HG03039 (cell line): Measurements from ENCODE around the gene NRG2.

ENCODE experiments used
- ATAC-seq: cut with Tn5 transposase; IDR thresholded peaks from one replicate; pipeline ENCODE4 v1.9.1; 2021; ENCODE audit warnings: mild to moderate bottlenecking, moderate library complexity; ENCODE audit not compliant: unreplicated experiment

NRG2 gene

DNA sequence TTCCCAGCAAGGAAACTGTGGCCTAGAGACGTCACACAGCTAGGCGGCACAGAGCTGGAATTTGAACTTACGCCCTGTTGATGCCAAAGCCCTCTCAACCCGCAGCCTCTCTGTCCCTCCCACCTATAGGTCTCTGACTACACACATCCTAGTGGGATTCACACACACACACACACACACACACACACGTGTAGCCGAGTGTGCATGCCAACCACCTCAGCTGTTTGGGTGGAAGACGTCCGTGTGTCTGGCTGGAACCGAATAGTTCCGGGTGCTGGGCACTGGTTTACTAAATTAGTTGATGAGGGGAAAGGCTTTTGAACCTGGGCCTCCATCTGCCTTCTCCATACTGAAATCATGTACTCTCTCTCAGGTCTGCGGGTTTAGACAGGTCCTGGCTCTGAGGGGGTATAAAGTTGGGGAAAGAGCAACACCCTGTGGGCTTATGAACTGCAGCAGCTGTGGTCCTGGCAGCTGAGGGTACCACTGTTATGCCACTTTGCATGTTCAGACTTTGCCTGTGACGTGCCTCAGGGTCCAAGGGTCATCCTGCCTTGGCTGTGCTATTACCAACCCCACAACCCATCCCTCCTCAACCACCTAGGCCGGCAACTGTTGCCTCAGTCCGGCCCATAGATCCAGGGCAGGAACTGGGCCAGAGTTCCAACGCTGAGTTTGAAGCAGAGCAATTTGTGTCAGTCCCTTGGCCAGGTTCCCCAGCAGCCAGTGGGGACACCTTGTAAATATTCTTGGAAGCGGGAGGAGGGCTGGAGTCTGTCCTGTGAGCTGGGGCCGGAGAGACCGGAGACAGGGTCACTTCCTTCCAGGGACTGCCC is 197.0 kb downstream of the NRG2 start:
- no peak for ATAC-seq

GRCh38 chr5:139844472-139845145 is 198.5 kb downstream of the NRG2 start:
- ATAC-seq: no peak

DNA sequence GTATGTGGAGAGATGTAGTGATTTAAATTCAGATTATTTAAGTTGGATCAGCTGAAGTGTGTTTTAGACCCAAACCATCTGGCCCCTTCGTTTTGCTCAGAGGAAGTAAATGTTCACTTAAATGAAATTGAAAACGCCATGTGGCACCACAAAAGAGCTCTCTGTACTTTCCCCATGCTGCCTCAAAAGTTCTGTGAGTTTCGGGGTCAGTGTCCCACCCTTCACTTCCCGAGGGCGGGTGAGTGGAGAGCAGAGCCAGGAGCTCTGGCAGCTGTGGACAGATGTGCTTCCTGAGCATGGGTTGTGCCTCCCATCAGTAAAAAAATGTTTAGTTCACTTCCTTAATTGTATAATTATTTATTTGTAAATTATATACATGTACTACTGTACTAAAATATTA is 199.1 kb downstream of the NRG2 start:
- no peak for ATAC-seq

- no peak for ATAC-seq
These were observed 200.8 kb downstream of the NRG2 start for GRCh38 chr5:139842321-139842720.

DNA sequence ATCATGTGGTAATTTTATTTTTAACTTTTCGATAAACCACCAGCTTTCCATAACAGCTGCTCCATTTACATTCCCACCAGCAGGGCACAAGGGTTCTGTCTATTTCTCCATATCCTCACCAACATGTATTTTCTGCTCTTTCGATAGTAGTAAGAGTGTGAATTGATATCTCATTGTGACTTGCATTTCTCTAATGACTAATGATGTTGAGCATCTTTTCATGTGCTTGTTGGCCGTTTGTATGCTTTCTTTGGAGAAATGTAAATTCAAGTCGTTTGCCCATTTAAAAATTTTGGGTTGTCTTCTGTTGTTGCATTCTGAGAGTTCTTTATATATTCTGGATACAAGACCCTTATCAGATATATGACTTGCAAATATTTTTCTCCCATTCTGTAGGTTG is 201.6 kb downstream of the NRG2 start:
- ATAC-seq: no peak

DNA sequence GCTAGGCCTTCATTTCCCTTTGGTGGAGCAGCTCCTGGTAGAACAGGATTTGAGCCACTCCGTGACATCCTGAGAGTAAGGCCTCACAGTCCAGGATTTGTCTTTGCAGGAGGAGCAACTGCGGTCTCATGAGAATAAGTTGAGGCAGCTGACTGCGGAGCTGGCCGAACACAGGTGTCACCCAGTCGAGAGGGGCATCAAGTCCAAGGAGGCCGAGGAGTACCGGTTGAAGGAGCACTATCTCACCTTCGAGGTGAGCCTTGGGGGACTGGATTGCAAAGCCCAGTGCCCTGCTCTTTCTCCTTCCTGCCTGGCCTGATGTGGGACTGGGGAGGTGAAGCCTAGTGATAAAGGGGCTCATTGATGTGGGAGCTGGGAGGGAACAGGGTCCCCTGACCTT is 203.2 kb downstream of the NRG2 start:
- ATAC-seq: no peak

DNA sequence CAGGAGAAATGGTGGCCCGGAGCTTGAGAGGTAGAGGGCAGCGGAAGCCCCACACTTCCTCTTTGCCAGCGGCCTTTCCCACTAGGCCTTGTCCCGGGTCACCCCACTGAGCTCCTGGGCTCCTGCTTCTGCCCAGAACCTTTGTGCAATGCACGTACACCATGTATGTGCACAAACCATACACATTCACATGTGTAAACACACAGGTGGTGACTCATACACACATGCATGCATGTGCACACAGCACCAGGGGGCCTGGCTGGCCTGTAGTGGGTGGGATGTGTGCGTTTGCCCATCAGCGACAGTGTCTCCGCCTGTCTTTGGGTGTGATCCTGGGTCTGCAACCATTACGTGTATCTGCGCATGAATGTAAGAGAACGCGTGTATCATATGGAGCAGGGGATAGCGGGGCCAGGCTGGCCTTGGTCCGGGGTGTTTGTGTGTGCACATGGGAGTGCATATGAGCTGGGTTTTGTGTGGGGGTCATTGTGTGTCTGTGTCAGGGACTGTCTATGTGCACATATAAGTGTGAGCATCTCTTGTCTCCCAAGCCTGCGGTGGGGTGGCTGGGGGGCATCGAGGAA is 203.8 kb downstream of the NRG2 start:
- no peak for ATAC-seq

DNA sequence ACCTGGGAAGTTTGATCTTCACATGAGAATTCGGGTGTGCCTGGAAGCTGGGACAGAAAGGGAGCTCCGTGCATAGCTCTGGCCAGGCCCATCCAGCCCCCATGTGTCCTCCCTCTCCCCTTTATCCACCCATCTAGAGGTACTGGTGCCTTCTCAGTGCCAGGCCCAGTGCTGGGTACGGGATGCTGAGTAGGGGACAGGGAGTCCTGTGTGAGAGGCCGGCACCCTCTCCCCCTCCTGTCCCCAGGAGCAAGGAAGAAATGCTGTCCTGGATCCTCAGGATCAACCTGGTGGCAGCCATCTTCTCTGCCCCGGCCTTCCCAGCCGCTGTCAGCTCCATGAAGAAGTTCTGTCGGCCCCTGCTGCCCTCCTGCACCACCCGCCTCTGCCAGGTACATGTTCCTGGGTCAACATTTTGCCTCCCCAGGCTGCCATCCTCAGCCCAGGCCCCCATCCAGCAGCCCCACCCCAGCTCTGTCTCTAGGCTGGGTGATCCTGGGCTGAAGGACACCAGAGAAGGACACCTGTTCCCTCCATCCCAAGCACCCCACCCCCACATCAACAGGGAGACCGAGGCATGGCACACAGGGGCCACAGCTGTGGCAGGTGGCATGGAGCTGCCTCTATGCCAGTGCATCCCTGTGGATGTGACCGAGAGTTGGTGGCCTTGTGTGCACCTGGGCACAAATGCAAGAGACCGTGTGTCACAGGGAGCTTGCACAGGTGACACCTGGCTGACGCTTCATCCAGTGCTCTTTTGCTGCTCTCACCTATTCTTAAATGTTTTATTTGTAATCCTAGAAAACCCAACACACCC is 204.5 kb downstream of the NRG2 start:
- ATAC-seq: no peak

DNA sequence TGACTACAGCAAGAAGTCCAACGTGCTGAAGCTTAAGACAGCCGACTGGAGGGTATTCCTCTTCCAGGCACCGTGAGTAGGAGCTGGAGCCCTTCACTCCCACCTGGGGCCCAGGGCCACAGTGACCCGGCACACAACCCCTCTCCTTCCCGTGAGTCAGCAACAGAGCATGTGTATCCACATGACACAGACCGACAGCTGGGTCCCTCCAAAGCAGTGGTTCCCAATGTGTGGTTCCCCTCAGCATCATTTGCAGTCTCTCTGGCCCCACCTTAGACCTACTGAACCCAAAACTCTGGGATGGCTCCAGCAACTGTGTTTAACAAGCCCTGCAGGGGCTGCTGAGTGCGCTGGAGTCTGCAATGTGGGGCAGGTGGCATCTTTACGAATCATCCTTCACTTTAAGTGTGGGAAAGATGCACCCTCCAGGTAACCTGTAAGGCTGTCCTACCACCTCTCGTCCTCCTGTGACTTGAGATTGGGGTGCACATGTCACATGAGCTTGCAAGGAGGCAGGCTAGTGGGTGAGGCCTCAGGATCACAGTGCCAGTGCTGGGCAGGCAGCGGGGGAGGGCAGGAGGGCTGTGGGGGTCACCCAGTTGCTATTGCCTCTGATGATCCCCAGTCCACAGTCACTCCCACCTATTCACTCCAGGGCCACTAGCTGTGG is 205.3 kb downstream of the NRG2 start:
- no peak for ATAC-seq

GRCh38 chr5:139836469-139837208 is 206.5 kb downstream of the NRG2 start:
- no peak for ATAC-seq

GRCh38 chr5:139835656-139836055 is 207.4 kb downstream of the NRG2 start:
- ATAC-seq: no peak

DNA sequence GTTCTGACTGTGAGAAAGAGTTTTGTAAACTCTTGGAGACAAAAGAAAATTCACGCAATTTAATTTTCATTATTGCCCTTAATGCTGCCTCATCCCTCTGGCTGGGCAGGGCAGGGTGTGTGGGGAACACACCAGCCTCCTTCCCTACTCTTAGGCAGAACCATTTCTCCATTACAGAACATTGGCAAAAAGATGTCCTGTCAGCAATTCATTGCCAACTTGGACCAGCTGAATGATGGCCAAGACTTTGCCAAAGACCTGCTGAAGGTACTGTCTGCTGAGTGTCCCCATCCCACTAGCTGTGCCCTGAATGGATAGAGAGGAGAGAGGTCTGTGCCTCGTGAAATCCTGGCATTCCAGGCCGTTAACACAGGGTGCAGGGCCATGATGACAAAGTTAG is 209.6 kb downstream of the NRG2 start:
- no peak for ATAC-seq

DNA sequence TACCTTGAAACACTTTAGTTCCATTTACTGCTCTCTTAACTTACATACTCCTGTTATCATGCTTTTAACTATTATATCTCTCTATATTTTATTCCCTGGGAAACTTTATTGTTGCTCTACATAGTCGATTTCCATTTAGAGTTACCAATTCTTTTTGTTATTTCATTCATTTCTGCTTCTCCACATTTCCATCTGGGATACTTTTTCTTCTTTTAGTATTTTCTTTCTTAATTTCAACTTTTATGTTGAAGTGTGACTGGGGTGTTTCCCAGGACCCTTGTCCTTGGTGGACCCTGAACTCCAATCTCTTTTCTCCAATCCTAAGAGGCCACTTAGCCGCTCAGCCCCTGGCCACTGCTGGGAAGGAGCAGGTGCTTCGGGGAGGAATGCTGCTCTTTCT is 211.5 kb downstream of the NRG2 start:
- no peak for ATAC-seq

GRCh38 chr5:139829471-139829870 is 213.6 kb downstream of the NRG2 start:
- ATAC-seq: no peak

GRCh38 chr5:139828207-139828895 is 214.7 kb downstream of the NRG2 start:
- no peak for ATAC-seq

DNA sequence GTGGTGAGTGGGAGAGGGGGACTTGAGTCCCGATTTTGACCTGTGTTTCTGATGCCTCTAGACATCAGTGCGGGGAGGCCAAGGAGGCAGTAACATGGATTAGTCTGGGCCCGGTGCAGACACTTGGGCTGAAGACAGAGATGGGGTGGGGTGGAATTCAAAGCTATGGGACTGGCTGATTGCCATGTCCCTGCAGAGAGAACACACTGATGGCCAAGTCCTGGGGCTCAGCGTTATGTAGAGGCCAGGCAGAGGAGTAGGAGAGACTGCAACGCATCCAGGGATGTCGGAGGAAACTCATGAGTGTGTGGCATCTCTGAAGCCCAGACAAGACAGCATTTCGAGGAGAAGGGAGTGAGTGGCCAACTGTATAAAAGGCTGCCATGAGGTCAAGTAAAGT is 217.4 kb downstream of the NRG2 start:
- ATAC-seq: no peak

DNA sequence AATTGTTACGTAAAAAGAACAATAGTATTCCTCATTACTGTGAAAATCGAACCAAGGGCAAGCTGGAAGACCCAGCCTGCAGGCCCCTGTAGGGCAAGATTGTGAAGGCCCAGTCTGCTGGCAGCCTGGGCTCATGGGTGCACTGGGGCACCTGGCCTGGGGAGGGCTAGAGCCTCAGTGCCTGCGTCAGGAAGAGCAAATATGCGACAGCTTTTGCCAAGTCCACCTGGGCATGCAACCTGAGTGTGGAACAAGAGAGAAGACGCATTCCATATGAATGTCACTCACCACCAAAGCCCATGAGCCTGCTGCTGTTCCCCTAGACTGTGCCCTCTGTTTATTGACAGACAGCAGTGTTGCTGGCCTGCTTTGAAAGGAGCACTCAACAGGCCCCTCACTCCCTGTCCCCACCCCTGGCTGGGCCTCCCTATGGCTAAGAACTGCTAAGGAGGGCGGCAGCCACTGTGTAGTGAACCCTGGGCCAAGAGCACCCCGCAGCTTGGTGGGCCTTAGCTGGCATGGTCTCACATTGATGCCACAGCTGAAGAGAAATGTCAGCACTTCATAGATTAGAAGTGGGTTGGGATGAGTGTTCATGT is 219.2 kb downstream of the NRG2 start:
- no peak for ATAC-seq

GRCh38 chr5:139822553-139823425 is 220.3 kb downstream of the NRG2 start:
- ATAC-seq: no peak
